Progenitor cell of endocrine pancreas (in vitro differentiated cells): Measurements from ENCODE around the gene OBSCN. TPM values are rescaled to one million over a fixed set of nuclear protein-coding genes. Genes with fewer than 3 reads are reported as not detected.

Source experiments
- DNase-seq: peaks from one replicate; pipeline ENCODE4 v3.0.0; 2021; ENCODE audit warnings: low spot score; ENCODE audit not compliant: unreplicated experiment
- H3K27ac Mint-ChIP-seq: 2 replicates; pipeline ENCODE4 v1.8.0; 2021; ENCODE audit warnings: mild to moderate bottlenecking, moderate library complexity, mixed read lengths
- H3K27me3 Mint-ChIP-seq: 2 replicates; pipeline ENCODE4 v1.8.0; 2021; ENCODE audit warnings: mixed read lengths
- H3K36me3 Mint-ChIP-seq: 2 replicates; pipeline ENCODE4 v1.8.0; 2022; ENCODE audit warnings: mixed read lengths; ENCODE audit not compliant: insufficient read depth
- H3K4me1 Mint-ChIP-seq: 2 replicates; pipeline ENCODE4 v1.8.0; 2021; ENCODE audit warnings: low read depth, mixed read lengths
- H3K4me3 Mint-ChIP-seq: 2 replicates; pipeline ENCODE4 v1.8.0; 2021; ENCODE audit warnings: low read depth, mild to moderate bottlenecking, moderate library complexity, mixed read lengths
- H3K9me3 Mint-ChIP-seq: 2 replicates; pipeline ENCODE4 v1.8.0; 2021; ENCODE audit warnings: low read depth, mixed read lengths
- total RNA-seq: library from RNA; stranded (reverse); gene quantifications from 2 replicates; pipeline ENCODE4 v1.2.1, GENCODE V29; 2021
- TF ChIP-seq, protein P1 (sequence below): fragments of 200-600 bp; sonication (generic); IDR thresholded peaks from one replicate; pipeline ENCODE4 v1.5.0; 2021; ENCODE audit warnings: antibody characterized with exemption, mild to moderate bottlenecking; ENCODE audit not compliant: unreplicated experiment

OBSCN gene
- total RNA-seq, 1 donor from 2014 or later, result 57.5 TPM

DNA sequence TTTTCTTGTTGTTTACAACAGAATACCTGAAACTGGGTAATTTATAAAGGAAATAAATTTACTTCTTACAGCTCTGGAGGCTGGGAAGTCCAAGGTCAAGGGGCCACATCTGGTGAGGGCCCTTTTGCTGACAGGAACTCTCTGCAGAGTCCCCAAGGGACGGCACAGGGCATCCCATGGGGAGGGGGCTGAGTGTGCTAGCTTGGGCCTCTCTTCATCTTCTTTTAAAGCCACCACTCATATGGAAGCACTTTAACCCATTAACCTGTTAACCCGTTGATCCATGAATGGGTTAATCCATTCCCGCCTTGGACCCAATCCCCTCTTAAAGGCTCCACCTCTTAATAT lies 76.3 kb downstream of the OBSCN start:
- H3K27me3 Mint-ChIP-seq, result no peaks in the 10 kb centered on the region
- no peaks in the 10 kb centered on the region for H3K4me1 Mint-ChIP-seq
- TF ChIP-seq, protein P1, sequence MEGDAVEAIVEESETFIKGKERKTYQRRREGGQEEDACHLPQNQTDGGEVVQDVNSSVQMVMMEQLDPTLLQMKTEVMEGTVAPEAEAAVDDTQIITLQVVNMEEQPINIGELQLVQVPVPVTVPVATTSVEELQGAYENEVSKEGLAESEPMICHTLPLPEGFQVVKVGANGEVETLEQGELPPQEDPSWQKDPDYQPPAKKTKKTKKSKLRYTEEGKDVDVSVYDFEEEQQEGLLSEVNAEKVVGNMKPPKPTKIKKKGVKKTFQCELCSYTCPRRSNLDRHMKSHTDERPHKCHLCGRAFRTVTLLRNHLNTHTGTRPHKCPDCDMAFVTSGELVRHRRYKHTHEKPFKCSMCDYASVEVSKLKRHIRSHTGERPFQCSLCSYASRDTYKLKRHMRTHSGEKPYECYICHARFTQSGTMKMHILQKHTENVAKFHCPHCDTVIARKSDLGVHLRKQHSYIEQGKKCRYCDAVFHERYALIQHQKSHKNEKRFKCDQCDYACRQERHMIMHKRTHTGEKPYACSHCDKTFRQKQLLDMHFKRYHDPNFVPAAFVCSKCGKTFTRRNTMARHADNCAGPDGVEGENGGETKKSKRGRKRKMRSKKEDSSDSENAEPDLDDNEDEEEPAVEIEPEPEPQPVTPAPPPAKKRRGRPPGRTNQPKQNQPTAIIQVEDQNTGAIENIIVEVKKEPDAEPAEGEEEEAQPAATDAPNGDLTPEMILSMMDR, result no peak
- no peaks in the 10 kb centered on the region for H3K9me3 Mint-ChIP-seq
- H3K36me3 Mint-ChIP-seq, result peaks cover 6% of the 10 kb centered on the region
- H3K4me3 Mint-ChIP-seq, result no peak overlapping the region
- DNase-seq, result no peak
- no peak overlapping the region for H3K27ac Mint-ChIP-seq

DNA sequence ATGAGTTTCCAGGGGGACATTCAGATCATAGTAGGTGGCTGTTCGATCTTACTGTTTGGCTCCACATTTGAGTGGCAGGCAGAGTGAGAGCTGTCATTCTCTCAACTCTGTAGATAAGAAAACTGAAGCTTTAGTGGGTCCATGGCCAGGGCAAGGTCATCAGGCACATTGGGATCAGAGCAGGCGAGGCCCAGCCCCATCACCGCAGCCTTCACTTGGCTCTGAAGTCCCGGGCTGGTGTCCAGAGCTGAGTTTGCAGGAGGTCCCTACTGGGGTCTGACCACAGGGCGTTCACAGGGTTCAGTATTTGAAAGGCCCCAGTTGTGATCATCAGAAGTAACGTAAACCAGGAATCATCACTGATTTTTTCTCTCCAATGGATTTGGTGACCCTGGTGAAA lies 76.7 kb downstream of the OBSCN start:
- Mint-ChIP-seq H3K36me3 (peaks cover 6% of the 10 kb centered on the region), H3K4me1 (no peaks in the 10 kb centered on the region), H3K9me3 (no peaks in the 10 kb centered on the region), H3K4me3 (no peak overlapping the region), H3K27me3 (no peaks in the 10 kb centered on the region), H3K27ac (no peak overlapping the region)
- DNase-seq, result no peak
- TF ChIP-seq, protein P1, result no peak

DNA sequence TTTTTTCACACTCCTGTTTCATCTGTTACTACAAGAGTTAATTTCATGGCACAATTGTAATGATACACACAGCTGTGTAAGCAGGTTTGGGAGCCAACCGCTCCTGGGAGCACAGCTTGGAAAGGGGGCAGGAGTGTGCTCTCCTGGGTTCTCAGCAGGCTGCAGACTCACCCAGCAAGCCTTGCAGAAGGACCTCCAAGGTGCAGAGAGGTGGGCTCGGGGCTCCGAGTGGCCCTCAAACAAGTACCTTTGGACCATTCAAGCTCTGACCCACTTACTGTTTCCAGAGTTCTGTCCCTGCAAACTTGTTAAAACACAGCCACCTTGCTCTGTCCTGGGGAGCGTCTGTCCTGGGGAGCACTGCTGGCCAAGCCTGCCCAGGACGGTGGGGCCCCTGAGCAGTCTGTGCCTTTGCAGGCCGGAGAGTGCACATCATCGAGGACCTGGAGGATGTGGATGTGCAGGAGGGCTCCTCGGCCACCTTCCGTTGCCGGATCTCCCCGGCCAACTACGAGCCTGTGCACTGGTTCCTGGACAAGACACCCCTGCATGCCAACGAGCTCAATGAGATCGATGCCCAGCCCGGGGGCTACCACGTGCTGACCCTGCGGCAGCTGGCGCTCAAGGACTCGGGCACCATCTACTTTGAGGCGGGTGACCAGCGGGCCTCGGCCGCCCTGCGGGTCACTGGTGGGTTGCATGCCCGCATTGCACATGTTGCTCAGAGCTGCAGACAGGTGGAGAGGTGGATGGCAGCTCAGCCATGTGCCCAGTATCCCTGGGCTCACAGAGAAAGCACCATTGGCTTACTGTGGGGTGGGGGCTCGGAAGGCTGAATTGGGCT lies 78.0 kb downstream of the OBSCN start:
- H3K36me3 Mint-ChIP-seq, result peaks cover 3% of the 10 kb centered on the region
- no peaks in the 10 kb centered on the region for H3K4me1 Mint-ChIP-seq
- no peaks in the 10 kb centered on the region for H3K9me3 Mint-ChIP-seq
- no peak overlapping the region for H3K27ac Mint-ChIP-seq
- no peak overlapping the region for H3K4me3 Mint-ChIP-seq
- H3K27me3 Mint-ChIP-seq, result no peaks in the 10 kb centered on the region
- no peak for DNase-seq
- TF ChIP-seq, protein P1, result no peak

DNA sequence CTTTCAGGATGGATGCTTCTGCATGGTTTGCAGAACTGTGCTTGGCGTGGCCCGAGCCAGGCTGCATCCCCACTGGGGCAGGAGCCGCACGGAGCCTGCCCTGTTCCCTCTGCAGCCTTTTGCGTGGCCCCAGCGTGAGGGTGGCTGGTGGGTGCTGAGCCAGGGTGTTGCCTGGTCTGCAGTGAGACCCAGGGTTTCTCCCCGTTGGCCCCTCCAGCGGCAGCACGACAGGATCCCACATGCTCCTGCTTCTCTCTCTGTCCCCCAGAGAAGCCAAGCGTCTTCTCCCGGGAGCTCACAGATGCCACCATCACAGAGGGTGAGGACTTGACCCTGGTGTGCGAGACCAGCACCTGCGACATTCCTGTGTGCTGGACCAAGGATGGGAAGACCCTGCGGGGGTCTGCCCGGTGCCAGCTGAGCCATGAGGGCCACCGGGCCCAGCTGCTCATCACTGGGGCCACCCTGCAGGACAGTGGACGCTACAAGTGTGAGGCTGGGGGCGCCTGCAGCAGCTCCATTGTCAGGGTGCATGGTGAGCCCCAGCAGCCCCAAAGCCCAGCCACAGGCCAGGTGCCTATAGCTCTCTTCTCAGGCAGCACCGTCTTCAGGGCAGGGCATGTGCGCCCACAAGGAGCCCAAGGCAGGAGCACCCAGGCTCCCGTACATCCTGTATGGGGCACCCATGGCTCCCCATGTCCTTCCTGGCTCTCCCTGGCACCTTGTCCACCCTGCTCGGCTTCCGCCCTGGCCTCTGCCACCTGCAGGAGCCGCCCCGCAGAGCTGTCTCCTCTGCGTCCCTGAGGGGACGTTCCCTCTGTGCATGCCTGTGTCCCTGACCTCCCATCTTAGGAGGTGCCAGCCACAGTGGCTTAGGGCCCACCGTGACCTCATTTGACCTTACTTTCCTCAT lies 78.9 kb downstream of the OBSCN start:
- DNase-seq, result no peak
- Mint-ChIP-seq H3K27ac (no peak overlapping the region), H3K4me3 (no peak overlapping the region), H3K36me3 (peaks cover 3% of the 10 kb centered on the region), H3K9me3 (no peaks in the 10 kb centered on the region), H3K27me3 (no peaks in the 10 kb centered on the region), H3K4me1 (no peaks in the 10 kb centered on the region)
- TF ChIP-seq, protein P1, result no peak
